Natural killer cell (primary cell): Measurements from ENCODE around the gene DLEC1. TPM values are rescaled to one million over a fixed set of nuclear protein-coding genes. Genes with fewer than 3 reads are reported as not detected.

ENCODE experiments used
- ATAC-seq, 3 donors: fragments of 150-1000 bp in 2 of 3; fragments of 200-7000 bp in 1 of 3; cut with Tn5 transposase; 1 replicate in 1 of 3; 2 replicates in 2 of 3; pipeline ENCODE4 v1.10.0; 2021; ENCODE audit warnings: mild to moderate bottlenecking in 2 of 3, moderate library complexity in 2 of 3
- DNase-seq, 2 donors: peaks; one replicate each; pipeline versions ENCODE4 v3.0.0 to v3.0.0-alpha.2; 2013 to 2021; ENCODE audit warnings: mixed read lengths in 1 of 2
- H3K27ac ChIP-seq: one replicate; pipeline ENCODE4 v1.5.1; 2013; ENCODE audit warnings: mild to moderate bottlenecking, low read length
- H3K27me3 ChIP-seq: one replicate; pipeline ENCODE4 v1.6.1; 2013; ENCODE audit warnings: low read length; ENCODE audit not compliant: control insufficient read depth, insufficient read depth
- H3K36me3 ChIP-seq: one replicate; pipeline ENCODE4 v1.6.1; 2013; ENCODE audit warnings: low read length; ENCODE audit not compliant: control insufficient read depth, insufficient read depth
- H3K4me1 ChIP-seq: one replicate; pipeline ENCODE4 v1.6.1; 2013; ENCODE audit warnings: low read length; ENCODE audit not compliant: control insufficient read depth, insufficient read depth
- H3K4me3 ChIP-seq: one replicate; pipeline ENCODE4 v1.5.1; 2013; ENCODE audit warnings: low read length
- H3K9me3 ChIP-seq: one replicate; pipeline ENCODE4 v1.6.1; 2013; ENCODE audit warnings: low read length; ENCODE audit not compliant: control insufficient read depth, insufficient read depth
- H3K27ac Mint-ChIP-seq, 2 donors: one replicate each; pipeline ENCODE4 v1.8.0; 2022; ENCODE audit warnings: mild to moderate bottlenecking in 2 of 2, mixed read lengths in 2 of 2, moderate library complexity in 1 of 2
- H3K27me3 Mint-ChIP-seq, 2 donors: one replicate each; pipeline ENCODE4 v1.8.0; 2022; ENCODE audit warnings: low read depth in 2 of 2, mixed read lengths in 2 of 2
- H3K36me3 Mint-ChIP-seq: one replicate; pipeline ENCODE4 v1.8.0; 2022; ENCODE audit warnings: mixed read lengths
- H3K4me1 Mint-ChIP-seq, 2 donors: one replicate each; pipeline ENCODE4 v1.8.0; 2022; ENCODE audit warnings: mixed read lengths in 2 of 2
- H3K4me3 Mint-ChIP-seq: one replicate; pipeline ENCODE4 v1.8.0; 2022; ENCODE audit warnings: mild to moderate bottlenecking, moderate library complexity, mixed read lengths
- H3K9me3 Mint-ChIP-seq, 2 donors: one replicate each; pipeline ENCODE4 v1.8.0; 2022; ENCODE audit warnings: mixed read lengths in 2 of 2
- WGBS: methylation state at CpG from one replicate; pipeline ENCODE4 v1.1.7; 2013; ENCODE audit warnings: missing lambda C conversion rate; ENCODE audit not compliant: insufficient coverage; 5-methylcytosine and 5-hydroxymethylcytosine counted together
- intact Hi-C: fragments of 100-400 bp; cut with micrococcal nuclease; formaldehyde crosslinking; loops from one replicate; pipeline ENCODE4 v1.14.2; 2022
- total RNA-seq, 4 donors: library from RNA; stranded (reverse); fragments of 120-200 nt in 1 of 4; gene quantifications; one replicate each; pipeline versions ENCODE4 v1.2.3 to v1.2.4, GENCODE V29; 2013 to 2022
- TF ChIP-seq, protein P1 (sequence below): fragments of 200-600 bp; IDR thresholded peaks from one replicate; pipeline ENCODE4 v1.8.0; 2022; ENCODE audit warnings: antibody characterized with exemption

DLEC1 gene
- total RNA-seq, 3 donors from 2014 or later (not counting 1 experiment from before 2014, with no cell fraction given): 6.1 to 7.5 (median 7.0) TPM

DNA sequence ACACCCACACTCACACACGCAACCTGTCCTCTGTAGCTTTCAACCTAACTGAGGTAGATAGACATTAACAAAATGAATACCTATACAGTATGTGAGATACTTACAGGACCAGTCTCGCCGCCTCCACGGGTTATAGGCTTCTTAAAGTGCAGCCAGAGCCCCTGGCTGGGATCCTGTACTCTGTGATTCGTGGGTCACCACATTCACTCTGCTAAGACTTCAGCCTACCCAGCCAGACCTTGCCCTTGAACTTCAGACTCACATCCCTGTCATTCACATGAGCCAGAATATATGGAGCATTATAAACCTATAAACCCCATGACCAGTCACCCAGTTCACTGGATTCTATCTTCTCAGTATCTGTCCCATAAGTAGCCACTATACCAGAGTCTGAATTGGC is 1.4 kb downstream of the DLEC1 start:
- TF ChIP-seq, protein P1, sequence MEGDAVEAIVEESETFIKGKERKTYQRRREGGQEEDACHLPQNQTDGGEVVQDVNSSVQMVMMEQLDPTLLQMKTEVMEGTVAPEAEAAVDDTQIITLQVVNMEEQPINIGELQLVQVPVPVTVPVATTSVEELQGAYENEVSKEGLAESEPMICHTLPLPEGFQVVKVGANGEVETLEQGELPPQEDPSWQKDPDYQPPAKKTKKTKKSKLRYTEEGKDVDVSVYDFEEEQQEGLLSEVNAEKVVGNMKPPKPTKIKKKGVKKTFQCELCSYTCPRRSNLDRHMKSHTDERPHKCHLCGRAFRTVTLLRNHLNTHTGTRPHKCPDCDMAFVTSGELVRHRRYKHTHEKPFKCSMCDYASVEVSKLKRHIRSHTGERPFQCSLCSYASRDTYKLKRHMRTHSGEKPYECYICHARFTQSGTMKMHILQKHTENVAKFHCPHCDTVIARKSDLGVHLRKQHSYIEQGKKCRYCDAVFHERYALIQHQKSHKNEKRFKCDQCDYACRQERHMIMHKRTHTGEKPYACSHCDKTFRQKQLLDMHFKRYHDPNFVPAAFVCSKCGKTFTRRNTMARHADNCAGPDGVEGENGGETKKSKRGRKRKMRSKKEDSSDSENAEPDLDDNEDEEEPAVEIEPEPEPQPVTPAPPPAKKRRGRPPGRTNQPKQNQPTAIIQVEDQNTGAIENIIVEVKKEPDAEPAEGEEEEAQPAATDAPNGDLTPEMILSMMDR: no peak
- ATAC-seq: no peak
- no peaks in the 10 kb centered on the region for H3K36me3 Mint-ChIP-seq
- no peaks in the 10 kb centered on the region for H3K27me3 ChIP-seq
- H3K27ac Mint-ChIP-seq: peak overlapping the region; percentile 85 to 95
- intact Hi-C loops: loop anchor here (1.0 kb wide), 2 partner anchors 36 to 66 kb away; no protein-coding TSS in a partner anchor
- H3K4me3 Mint-ChIP-seq: peak overlapping the region; percentile 84
- no peak overlapping the region for H3K27ac ChIP-seq
- no peaks in the 10 kb centered on the region for H3K9me3 ChIP-seq
- H3K9me3 Mint-ChIP-seq: peaks cover 0 to 5% of the 10 kb centered on the region in 2 donors
- no peaks in the 10 kb centered on the region for H3K27me3 Mint-ChIP-seq
- peaks cover 32% of the 10 kb centered on the region in 2 donors for H3K4me1 Mint-ChIP-seq
- H3K4me1 ChIP-seq: peaks cover 31% of the 10 kb centered on the region
- WGBS: 89% methylated on average over 5 of the region's 5 CpGs
- no peak overlapping the region for H3K4me3 ChIP-seq
- H3K36me3 ChIP-seq: no peaks in the 10 kb centered on the region
- no peak for DNase-seq

DNA sequence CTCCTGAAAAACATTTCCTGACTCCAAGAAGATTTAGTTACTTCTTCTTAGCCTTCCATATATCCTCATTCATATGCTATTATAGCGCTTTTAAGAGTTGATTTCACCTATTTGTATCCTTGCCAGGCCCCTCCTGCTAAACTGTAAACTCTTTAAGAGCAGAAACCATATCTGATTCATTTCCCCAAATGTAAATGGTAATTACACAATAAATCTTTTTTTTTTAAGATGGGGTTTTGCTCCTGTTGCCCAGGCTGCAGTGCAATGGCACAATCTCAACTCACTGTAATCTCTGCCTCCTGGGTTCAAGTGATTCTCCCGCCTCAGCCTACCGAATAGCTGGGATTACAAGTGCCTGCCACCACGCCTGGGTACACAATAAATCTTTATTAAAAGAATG is 4.5 kb downstream of the DLEC1 start:
- peaks cover 7% of the 10 kb centered on the region for H3K36me3 Mint-ChIP-seq
- Histone ChIP-seq H3K4me3 (no peak overlapping the region), H3K9me3 (no peaks in the 10 kb centered on the region), H3K4me1 (peaks cover 21% of the 10 kb centered on the region), H3K27me3 (no peaks in the 10 kb centered on the region), H3K27ac (no peak overlapping the region), H3K36me3 (no peaks in the 10 kb centered on the region)
- no peak overlapping the region for H3K4me3 Mint-ChIP-seq
- no peaks in the 10 kb centered on the region for H3K27me3 Mint-ChIP-seq
- DNase-seq: no peak
- WGBS: 87% methylated on average over 4 of the region's 4 CpGs
- no peak overlapping the region for H3K27ac Mint-ChIP-seq
- H3K4me1 Mint-ChIP-seq: peaks cover 21% of the 10 kb centered on the region in 2 donors
- peaks cover 0 to 3% of the 10 kb centered on the region in 2 donors for H3K9me3 Mint-ChIP-seq
- TF ChIP-seq, protein P1: no peak
- intact Hi-C loops: no loop called here
- ATAC-seq: no peak

DNA sequence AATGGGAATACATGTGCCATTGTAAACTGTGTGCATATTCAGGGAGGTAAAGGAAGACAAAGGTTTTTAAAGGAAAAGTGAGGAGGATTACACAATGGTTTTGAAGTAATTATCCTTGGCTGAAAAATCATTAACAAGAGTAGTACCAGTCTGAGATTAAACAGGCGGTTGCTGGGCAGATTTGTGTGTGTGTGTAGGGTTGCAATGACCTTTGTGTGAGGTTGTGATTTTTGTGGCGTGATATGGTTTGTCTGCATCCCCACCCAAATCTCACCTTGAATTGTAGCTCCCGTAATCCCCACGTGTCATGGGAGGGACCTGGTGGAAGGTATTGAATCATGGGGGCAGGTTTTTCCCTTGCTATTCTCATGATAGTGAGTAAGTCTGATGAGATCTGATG is 7.0 kb downstream of the DLEC1 start:
- Mint-ChIP-seq H3K9me3 (no peaks in the 10 kb centered on the region), H3K27me3 (no peaks in the 10 kb centered on the region), H3K4me3 (no peak overlapping the region), H3K27ac (no peak overlapping the region), H3K36me3 (peaks cover 7% of the 10 kb centered on the region), H3K4me1 (no peaks in the 10 kb centered on the region)
- TF ChIP-seq, protein P1: no peak
- DNase-seq: no peak
- WGBS: 100% methylated on average over 2 of the region's 4 CpGs
- Histone ChIP-seq H3K4me1 (no peaks in the 10 kb centered on the region), H3K4me3 (no peak overlapping the region), H3K9me3 (no peaks in the 10 kb centered on the region), H3K27ac (no peak overlapping the region), H3K27me3 (no peaks in the 10 kb centered on the region), H3K36me3 (no peaks in the 10 kb centered on the region)
- no peak for ATAC-seq
- intact Hi-C loops: no loop called here

DNA sequence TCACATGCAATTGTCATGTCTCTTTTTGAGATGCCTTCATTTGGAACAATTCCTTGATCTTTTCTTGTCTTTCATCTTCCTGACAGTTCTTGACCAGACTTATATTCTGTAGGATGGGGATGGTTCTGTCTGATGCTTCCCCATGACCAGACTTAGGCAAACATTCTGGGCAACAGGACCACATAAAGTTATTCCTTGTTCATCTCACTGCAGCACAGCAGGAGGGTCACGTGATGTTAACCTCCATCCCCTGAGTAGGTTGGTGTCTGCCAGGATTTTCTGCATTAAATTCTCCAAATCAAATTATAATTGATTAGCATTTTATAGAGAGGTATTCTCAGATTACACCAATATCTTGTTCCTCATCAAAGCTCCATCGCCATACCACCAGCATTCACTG is 7.8 kb downstream of the DLEC1 start:
- DNase-seq (no peak), ATAC-seq (no peak)
- no peaks in the 10 kb centered on the region for H3K27me3 ChIP-seq
- H3K9me3 Mint-ChIP-seq: no peaks in the 10 kb centered on the region
- no peak overlapping the region for H3K27ac Mint-ChIP-seq
- intact Hi-C loops: no loop called here
- H3K27ac ChIP-seq: no peak overlapping the region
- H3K36me3 ChIP-seq: no peaks in the 10 kb centered on the region
- H3K9me3 ChIP-seq: no peaks in the 10 kb centered on the region
- WGBS: no CpG with 5 or more reads among the region's 2 CpGs
- H3K27me3 Mint-ChIP-seq: no peaks in the 10 kb centered on the region
- H3K36me3 Mint-ChIP-seq: peaks cover 7% of the 10 kb centered on the region
- no peak overlapping the region for H3K4me3 Mint-ChIP-seq
- TF ChIP-seq, protein P1: no peak
- H3K4me3 ChIP-seq: no peak overlapping the region
- no peaks in the 10 kb centered on the region for H3K4me1 Mint-ChIP-seq
- H3K4me1 ChIP-seq: no peaks in the 10 kb centered on the region
